IPS-15b (cell line): ENCODE measurements around the gene PCCB.

Experiments
- H3K27me3 ChIP-seq: one replicate; pipeline ENCODE4 v1.6.1; 2013; ENCODE audit warnings: low read length; ENCODE audit not compliant: control insufficient read depth, insufficient read depth
- H3K36me3 ChIP-seq: one replicate; pipeline ENCODE4 v1.6.1; 2013; ENCODE audit warnings: low read length; ENCODE audit not compliant: control insufficient read depth, insufficient read depth
- H3K4me1 ChIP-seq: one replicate; pipeline ENCODE4 v1.6.1; 2013; ENCODE audit warnings: mild to moderate bottlenecking, low read length; ENCODE audit not compliant: control insufficient read depth, insufficient read depth
- H3K4me3 ChIP-seq: one replicate; pipeline ENCODE4 v1.5.1; 2013; ENCODE audit warnings: low read depth, low read length
- H3K9ac ChIP-seq: one replicate; pipeline ENCODE4 v1.6.1; 2013; ENCODE audit warnings: low read depth, mild to moderate bottlenecking, low read length
- H3K9me3 ChIP-seq: one replicate; pipeline ENCODE4 v1.6.1; 2013; ENCODE audit warnings: mild to moderate bottlenecking, low read length; ENCODE audit not compliant: control insufficient read depth, insufficient read depth

The PCCB gene

DNA sequence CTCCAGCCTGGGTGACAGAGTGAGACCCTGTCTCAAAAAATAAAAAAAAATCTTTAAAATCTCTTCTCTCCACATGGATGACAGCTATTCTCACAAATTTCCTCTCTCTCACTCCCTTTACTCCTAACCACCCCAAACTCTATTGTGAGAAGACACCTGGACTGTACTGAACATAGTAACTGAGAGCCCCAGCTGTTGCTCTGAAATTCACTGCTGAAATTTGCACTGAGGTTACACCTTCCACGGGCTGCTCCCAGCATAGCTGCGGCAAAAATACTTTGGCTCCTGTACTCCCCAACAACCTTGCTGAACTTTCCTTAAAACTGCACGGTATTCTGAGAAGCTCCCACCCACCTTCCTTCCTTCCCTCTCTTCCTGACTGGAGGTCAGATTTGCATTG is 4.4 kb upstream of the PCCB start:
- H3K9me3 ChIP-seq, result no peaks in the 10 kb centered on the region
- H3K4me3 ChIP-seq, result no peak overlapping the region
- H3K9ac ChIP-seq, result no peak overlapping the region
- peaks cover 6% of the 10 kb centered on the region for H3K4me1 ChIP-seq
- no peaks in the 10 kb centered on the region for H3K27me3 ChIP-seq
- no peaks in the 10 kb centered on the region for H3K36me3 ChIP-seq

DNA sequence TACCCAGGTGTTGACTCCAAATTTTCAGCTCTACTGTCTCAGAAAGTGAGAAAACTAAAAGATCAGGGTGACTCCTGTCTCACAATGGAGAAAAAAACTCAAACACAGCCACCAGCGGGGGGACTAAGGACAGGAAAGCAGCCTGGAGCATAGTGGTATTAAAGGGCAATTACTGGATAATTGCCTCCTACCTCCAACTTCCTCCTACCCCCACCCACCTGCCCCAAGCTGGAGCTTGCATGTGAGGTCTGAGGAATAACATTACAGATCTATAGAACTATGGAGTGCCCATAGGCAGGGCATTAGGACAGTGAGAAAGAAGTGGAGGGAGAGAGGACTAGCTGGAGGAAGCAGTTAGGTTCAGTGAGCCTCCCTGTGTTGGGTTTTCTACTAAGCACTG is 2.7 kb upstream of the PCCB start:
- Histone ChIP-seq H3K27me3 (no peaks in the 10 kb centered on the region), H3K9me3 (no peaks in the 10 kb centered on the region), H3K9ac (no peak overlapping the region), H3K4me3 (no peak overlapping the region), H3K36me3 (no peaks in the 10 kb centered on the region), H3K4me1 (peaks cover 10% of the 10 kb centered on the region)

DNA sequence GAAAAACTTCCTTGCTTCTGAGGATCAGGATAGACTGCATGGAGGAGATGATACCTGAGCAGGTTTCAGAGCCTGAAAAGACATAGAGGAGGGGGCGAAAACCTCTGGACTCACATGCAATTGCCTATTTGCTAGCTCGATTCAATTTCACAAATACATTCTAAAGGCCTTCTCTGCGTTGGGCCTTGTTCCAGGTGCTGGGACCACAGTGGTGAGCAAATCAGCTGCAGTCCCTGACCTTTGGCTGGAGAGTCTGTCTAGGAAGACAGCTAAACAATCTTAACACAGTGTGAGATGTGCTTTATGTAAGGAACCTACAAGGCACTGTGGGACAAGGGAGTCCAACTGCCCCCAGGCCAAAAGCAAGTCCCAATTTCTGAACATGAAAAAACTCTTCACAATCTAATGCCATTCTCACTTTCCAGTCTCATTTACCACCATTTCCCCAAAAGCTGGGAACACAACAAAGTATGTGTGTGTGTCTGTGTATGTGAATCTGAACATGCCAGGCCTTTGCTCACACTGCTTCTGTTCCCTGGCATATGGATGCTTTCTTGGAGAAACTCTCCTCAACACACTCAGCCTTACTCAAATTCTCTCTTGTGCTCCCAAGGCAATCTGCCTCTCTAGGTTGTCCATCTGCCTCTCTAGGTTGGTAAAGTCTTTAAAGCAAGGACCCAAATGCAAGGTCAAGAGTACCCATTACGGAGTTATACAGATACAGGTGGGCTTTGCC is 2.1 kb upstream of the PCCB start:
- no peak overlapping the region for H3K4me3 ChIP-seq

GRCh38 chr3:136249091-136249490 is 1.0 kb upstream of the PCCB start:
- H3K9me3 ChIP-seq, result no peaks in the 10 kb centered on the region
- no peaks in the 10 kb centered on the region for H3K27me3 ChIP-seq
- peaks cover 10% of the 10 kb centered on the region for H3K4me1 ChIP-seq
- H3K9ac ChIP-seq, result no peak overlapping the region
- no peak overlapping the region for H3K4me3 ChIP-seq
- no peaks in the 10 kb centered on the region for H3K36me3 ChIP-seq

More for the DNA sequence above, 2.1 kb upstream of the PCCB start:
- Histone ChIP-seq H3K36me3 (no peaks in the 10 kb centered on the region), H3K9me3 (no peaks in the 10 kb centered on the region), H3K27me3 (no peaks in the 10 kb centered on the region), H3K4me1 (peaks cover 10% of the 10 kb centered on the region), H3K9ac (no peak overlapping the region)

GRCh38 chr3:136249593-136249992 is 547 bp upstream of the PCCB start:
- H3K4me1 ChIP-seq, result peaks cover 10% of the 10 kb centered on the region
- peak overlapping the region; percentile 84 for H3K4me3 ChIP-seq
- H3K27me3 ChIP-seq, result no peaks in the 10 kb centered on the region
- H3K36me3 ChIP-seq, result no peaks in the 10 kb centered on the region
- H3K9ac ChIP-seq, result peak overlapping the region; percentile 83
- no peaks in the 10 kb centered on the region for H3K9me3 ChIP-seq

GRCh38 chr3:136250903-136251460 is 842 bp downstream of the PCCB start:
- H3K4me3 ChIP-seq, result peak overlapping the region; percentile 84
- no peaks in the 10 kb centered on the region for H3K27me3 ChIP-seq
- peaks cover 4% of the 10 kb centered on the region for H3K36me3 ChIP-seq
- H3K4me1 ChIP-seq, result peaks cover 10% of the 10 kb centered on the region
- H3K9ac ChIP-seq, result peak overlapping the region; percentile 76
- H3K9me3 ChIP-seq, result no peaks in the 10 kb centered on the region

- Histone ChIP-seq H3K9ac (no peak overlapping the region), H3K9me3 (no peaks in the 10 kb centered on the region), H3K4me3 (peak overlapping the region; percentile 84), H3K27me3 (no peaks in the 10 kb centered on the region), H3K4me1 (peaks cover 10% of the 10 kb centered on the region), H3K36me3 (peaks cover 8% of the 10 kb centered on the region)
These were observed 1.4 kb downstream of the PCCB start for GRCh38 chr3:136251511-136251910.

GRCh38 chr3:136255672-136256406 is 5.7 kb downstream of the PCCB start:
- Histone ChIP-seq H3K36me3 (peaks cover 8% of the 10 kb centered on the region), H3K27me3 (no peaks in the 10 kb centered on the region), H3K4me3 (no peak overlapping the region), H3K9ac (no peak overlapping the region), H3K9me3 (no peaks in the 10 kb centered on the region), H3K4me1 (peaks cover 2% of the 10 kb centered on the region)

DNA sequence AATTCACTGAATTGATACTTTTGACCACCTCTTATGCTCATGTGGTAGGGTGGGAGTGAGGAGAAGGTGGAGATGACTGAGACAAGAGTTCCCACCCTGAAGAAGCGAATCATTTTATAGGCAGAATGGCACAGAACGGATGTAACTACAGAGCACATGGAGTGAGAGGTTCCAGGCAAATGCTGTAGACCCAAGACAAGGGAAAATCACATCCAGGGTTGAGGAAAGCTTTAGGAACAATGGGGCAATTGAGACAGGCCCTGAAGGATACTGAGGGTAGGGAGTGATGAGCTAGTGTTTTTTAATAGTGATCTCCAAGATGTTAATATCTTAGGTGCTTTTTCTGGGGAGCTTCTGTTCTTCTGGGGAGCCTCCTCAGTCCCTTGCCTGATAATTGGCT is 8.1 kb downstream of the PCCB start:
- H3K27me3 ChIP-seq, result no peaks in the 10 kb centered on the region
- H3K4me3 ChIP-seq, result no peak overlapping the region
- no peaks in the 10 kb centered on the region for H3K9me3 ChIP-seq
- H3K4me1 ChIP-seq, result no peaks in the 10 kb centered on the region
- H3K36me3 ChIP-seq, result peaks cover 8% of the 10 kb centered on the region
- no peak overlapping the region for H3K9ac ChIP-seq

DNA sequence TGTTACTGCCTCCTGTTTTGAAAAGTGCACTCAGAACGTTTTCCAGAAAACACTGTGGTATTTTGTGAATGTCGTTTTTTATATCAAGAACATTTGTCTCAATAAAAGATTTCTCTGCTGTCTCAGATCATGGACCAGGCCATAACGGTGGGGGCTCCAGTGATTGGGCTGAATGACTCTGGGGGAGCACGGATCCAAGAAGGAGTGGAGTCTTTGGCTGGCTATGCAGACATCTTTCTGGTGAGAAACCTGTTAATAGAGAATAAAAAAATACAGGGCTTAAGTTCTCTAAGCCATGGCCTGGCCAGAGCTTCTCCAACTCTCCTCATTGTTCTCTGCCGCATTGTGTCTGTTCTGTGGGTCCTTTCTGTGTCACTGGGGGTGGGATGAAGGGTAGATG is 11.7 kb downstream of the PCCB start:
- Histone ChIP-seq H3K36me3 (no peaks in the 10 kb centered on the region), H3K9me3 (no peaks in the 10 kb centered on the region), H3K9ac (no peak overlapping the region), H3K4me3 (no peak overlapping the region), H3K4me1 (no peaks in the 10 kb centered on the region), H3K27me3 (no peaks in the 10 kb centered on the region)

DNA sequence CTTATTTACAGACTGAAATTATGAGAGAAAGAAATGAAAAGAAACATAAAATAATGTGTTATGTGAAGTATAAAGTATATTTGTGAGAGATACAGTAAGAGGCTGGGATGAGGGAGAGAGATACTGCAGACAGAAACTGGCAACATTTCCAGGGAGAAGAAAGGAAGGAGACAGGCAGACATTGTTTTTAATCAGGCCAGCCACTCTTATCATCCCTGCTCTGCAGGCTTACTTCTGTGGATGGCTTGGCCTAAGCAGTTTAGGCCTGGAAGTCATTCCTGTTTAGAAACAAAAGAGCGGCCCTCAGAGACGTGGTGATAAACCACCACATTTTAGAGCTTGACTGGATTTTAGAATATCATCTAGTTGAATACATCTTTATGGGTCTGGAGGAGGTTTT is 12.4 kb downstream of the PCCB start:
- Histone ChIP-seq H3K9me3 (no peaks in the 10 kb centered on the region), H3K4me3 (no peak overlapping the region), H3K36me3 (no peaks in the 10 kb centered on the region), H3K9ac (no peak overlapping the region), H3K4me1 (no peaks in the 10 kb centered on the region), H3K27me3 (no peaks in the 10 kb centered on the region)

DNA sequence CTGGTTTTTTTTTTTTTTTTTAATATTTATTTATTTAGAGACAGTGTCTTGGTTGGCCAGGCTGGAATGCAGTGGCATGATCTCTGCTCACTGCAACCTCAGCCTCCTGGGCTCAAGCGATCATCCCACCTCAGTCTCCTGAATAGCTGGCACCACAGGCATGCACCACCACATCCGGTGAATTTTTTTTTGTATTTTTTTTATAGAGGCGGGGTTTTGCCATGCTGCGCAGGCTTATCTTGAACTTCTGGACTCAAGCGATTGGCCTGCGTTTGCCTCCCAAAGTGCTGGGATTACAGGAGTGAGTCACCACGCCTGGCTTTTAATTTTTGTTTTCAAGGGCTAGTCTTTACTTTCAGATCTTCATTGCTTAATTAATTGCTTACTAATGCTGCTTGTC is 13.1 kb downstream of the PCCB start:
- no peaks in the 10 kb centered on the region for H3K36me3 ChIP-seq
- H3K9me3 ChIP-seq, result no peaks in the 10 kb centered on the region
- no peak overlapping the region for H3K9ac ChIP-seq
- no peak overlapping the region for H3K4me3 ChIP-seq
- H3K27me3 ChIP-seq, result no peaks in the 10 kb centered on the region
- H3K4me1 ChIP-seq, result no peaks in the 10 kb centered on the region
